Dendritic cell treated with granulocyte-macrophage colony-stimulating factor and Interleukin-4, amounts not matched to agents 40 ng/mL and 50 ng/mL, for 4 days (primary cell): ENCODE measurements around the gene CKLF.

Source experiments
- H3K27ac Mint-ChIP-seq: one replicate; pipeline ENCODE4 v1.8.0; 2022; ENCODE audit warnings: mild to moderate bottlenecking, mixed read lengths
- H3K27me3 Mint-ChIP-seq: one replicate; pipeline ENCODE4 v1.8.0; 2022; ENCODE audit warnings: mild to moderate bottlenecking, mixed read lengths
- H3K36me3 Mint-ChIP-seq: one replicate; pipeline ENCODE4 v1.8.0; 2022; ENCODE audit warnings: low read depth, mixed read lengths
- H3K4me1 Mint-ChIP-seq: one replicate; pipeline ENCODE4 v1.8.0; 2022; ENCODE audit warnings: low read depth, mixed read lengths
- H3K4me3 Mint-ChIP-seq: one replicate; pipeline ENCODE4 v1.8.0; 2022; ENCODE audit warnings: mild to moderate bottlenecking, moderate library complexity, mixed read lengths
- H3K9me3 Mint-ChIP-seq: one replicate; pipeline ENCODE4 v1.8.0; 2022; ENCODE audit warnings: mixed read lengths
- intact Hi-C: fragments of 100-400 bp; cut with micrococcal nuclease; formaldehyde crosslinking; loops from one replicate; pipeline ENCODE4 v1.15.0; 2022

Gene CKLF

DNA sequence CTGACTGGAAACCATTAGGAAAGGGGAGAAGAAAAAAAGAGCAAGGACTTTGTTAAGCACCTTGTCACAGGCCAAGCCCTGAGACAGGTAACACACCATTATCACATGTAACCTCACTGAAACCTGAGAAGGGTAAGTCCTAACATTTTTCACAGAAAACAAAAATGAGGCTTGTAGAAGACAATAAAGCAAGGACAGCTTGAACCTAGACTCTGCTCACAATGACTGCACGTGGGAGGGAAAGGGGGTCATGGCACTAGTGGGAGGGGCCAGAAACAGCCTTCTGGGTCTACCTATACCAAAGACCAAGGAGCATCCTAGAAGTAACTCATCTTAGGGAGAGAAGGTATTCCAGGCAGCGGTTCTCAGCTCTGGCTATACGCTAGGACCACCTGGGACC is 10.0 kb upstream of the CKLF start:
- intact Hi-C loops: no loop called here
- no peaks in the 10 kb centered on the region for H3K27me3 Mint-ChIP-seq
- no peak overlapping the region for H3K4me3 Mint-ChIP-seq
- no peaks in the 10 kb centered on the region for H3K9me3 Mint-ChIP-seq
- peaks cover 70% of the 10 kb centered on the region for H3K4me1 Mint-ChIP-seq
- no peak overlapping the region for H3K27ac Mint-ChIP-seq
- H3K36me3 Mint-ChIP-seq: peaks cover 90% of the 10 kb centered on the region

DNA sequence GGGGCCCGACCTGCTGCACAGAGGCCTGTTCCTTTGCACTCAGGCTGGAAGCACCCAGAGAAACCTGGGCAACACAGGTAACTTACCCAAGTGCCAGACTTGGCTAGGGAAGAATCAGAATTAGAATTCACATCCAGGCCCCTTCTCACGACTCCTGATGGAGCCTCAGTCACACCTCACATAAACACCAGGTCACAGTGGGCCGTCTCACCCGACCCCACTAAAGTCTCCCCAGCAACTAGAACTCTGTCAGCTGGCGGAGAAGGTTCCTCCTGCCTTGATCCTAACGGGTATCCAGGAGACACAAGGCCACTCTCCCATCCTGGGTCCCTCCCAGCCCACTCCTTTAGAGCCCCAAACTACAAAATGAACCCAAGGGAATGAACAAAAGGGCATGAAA is 8.8 kb upstream of the CKLF start:
- H3K4me3 Mint-ChIP-seq: peak overlapping the region; percentile 39
- H3K27me3 Mint-ChIP-seq: no peaks in the 10 kb centered on the region
- H3K27ac Mint-ChIP-seq: peak overlapping the region; percentile 94
- peaks cover 89% of the 10 kb centered on the region for H3K36me3 Mint-ChIP-seq
- peaks cover 80% of the 10 kb centered on the region for H3K4me1 Mint-ChIP-seq
- no peaks in the 10 kb centered on the region for H3K9me3 Mint-ChIP-seq
- intact Hi-C loops: no loop called here

DNA sequence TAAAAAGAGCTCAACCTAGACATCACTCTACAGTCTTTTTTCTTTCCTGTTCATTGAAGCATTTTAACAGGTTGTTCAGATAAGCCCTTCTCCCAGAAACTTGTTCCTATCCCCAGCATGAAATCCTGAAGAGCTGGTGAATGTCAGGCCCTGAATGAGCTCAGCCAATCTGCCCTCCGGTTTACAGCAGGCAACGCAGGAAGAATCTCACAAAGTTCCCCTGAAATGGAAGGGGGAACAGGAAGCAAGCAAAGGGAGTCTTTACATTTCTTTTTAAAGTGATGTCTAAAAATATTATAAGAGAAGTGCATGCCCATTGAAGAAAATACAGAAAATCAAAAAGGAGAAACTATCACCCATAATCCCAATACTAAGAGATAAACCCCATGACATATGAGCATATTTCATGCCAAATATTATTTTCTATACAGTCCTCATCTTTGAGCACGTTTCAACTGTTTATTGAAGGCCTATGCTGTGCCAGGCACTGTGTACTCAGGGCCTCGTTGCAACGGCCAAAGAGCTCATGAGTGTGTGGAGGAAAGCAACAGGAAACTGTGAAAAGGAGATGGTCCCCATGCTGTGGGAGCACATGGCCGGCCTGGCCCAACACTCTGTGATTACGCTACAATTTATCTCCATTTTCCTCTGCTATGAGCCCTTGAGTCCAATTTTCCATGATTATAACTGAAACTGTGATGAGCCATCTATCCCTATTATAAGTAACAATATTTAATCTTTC is 8.2 kb upstream of the CKLF start:
- intact Hi-C loops: no loop called here
- Mint-ChIP-seq H3K27ac (peak overlapping the region; percentile 94), H3K27me3 (no peaks in the 10 kb centered on the region), H3K4me1 (peaks cover 82% of the 10 kb centered on the region), H3K36me3 (peaks cover 86% of the 10 kb centered on the region), H3K9me3 (no peaks in the 10 kb centered on the region), H3K4me3 (peak overlapping the region; percentile 39)

DNA sequence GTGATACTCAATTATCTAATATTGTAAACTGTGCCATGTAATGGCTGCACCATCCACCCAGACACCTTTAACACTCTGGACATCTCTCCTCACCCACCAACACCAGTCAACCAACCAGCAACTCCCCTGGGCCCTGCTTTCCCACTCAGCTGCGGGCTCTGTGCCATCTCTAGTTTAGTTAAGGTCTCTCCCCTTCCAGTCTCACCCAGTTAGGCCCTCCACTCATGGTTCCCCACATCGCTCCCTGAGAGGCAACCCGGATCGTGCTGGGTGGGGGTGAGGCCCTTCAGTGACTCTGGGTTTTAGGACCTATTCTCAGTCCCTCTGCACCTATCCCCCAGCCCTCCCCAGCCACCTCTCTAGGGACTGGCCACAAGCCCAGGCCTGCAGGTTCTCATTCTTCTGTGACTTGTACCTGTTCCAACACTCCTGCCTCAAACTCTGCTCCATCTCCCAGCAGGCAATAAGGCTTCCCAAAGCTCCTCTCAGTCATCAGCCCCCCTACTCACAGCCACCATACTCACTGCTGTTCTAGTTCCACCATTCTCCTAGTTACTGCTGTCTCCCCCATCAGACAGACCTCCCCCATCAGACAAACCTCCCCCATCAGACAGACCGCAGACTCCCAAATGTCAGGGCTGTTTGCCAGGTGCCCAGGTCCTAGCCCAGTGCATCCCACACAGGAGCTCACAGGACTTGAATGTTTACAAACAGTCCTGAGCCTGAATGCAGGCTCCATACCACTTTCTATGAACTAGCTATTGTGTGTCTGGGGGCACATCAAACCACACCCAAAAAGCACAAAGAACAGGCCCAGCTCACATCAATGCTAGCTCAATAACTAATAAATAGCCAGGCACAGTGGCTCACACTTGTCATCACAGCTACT is 5.0 kb upstream of the CKLF start:
- Mint-ChIP-seq H3K36me3 (peaks cover 59% of the 10 kb centered on the region), H3K4me1 (peaks cover 76% of the 10 kb centered on the region), H3K9me3 (no peaks in the 10 kb centered on the region), H3K4me3 (peak overlapping the region; percentile 27), H3K27me3 (no peaks in the 10 kb centered on the region), H3K27ac (peak overlapping the region; percentile 81)
- intact Hi-C loops: no loop called here

DNA sequence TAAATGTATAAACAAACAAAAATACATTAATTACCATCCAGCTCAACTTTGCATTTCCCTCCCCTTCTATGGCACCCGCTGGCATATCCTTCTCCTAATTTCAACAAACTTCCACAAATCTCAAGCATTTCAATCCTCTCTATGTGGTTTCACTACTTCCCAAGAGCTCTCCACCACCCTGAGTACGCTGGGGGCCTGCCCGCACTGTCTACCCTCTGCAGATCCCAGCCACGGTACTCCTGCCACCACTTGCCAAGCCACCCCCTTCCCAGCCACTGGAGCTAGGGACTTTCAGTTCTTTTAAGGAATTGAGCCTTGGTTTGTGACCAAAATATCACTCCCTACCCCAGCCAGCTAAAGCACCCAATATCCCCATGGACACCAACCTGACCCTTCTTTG is 4.3 kb upstream of the CKLF start:
- peak overlapping the region; percentile 78 for H3K4me3 Mint-ChIP-seq
- peak overlapping the region; percentile 81 for H3K27ac Mint-ChIP-seq

DNA sequence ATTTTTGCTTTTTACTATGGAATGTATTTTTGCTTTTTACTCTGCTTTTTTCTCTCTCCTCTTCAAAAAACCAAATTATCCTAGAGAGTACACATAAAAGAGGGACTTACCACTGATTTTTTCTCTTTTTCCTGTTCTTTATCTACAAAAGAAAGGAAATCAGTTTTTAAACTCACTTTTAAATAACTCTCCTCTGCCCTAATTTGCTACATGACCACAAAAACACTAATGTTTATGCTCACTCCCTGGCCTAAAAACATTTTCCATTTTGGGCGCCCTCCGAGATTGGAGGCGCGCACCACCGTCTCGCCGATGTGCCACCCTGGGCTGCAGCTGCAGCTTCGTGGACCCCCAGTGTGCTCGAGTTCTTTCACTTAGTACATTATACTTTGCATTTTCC is 3.5 kb upstream of the CKLF start:
- no peaks in the 10 kb centered on the region for H3K27me3 Mint-ChIP-seq
- H3K27ac Mint-ChIP-seq: peak overlapping the region; percentile 81
- H3K9me3 Mint-ChIP-seq: no peaks in the 10 kb centered on the region
- H3K4me3 Mint-ChIP-seq: peak overlapping the region; percentile 78
- H3K36me3 Mint-ChIP-seq: peaks cover 58% of the 10 kb centered on the region
- intact Hi-C loops: no loop called here
- peaks cover 72% of the 10 kb centered on the region for H3K4me1 Mint-ChIP-seq

More for the DNA sequence above, 4.3 kb upstream of the CKLF start:
- H3K27me3 Mint-ChIP-seq: no peaks in the 10 kb centered on the region
- H3K9me3 Mint-ChIP-seq: no peaks in the 10 kb centered on the region
- intact Hi-C loops: no loop called here
- peaks cover 58% of the 10 kb centered on the region for H3K36me3 Mint-ChIP-seq
- peaks cover 72% of the 10 kb centered on the region for H3K4me1 Mint-ChIP-seq

DNA sequence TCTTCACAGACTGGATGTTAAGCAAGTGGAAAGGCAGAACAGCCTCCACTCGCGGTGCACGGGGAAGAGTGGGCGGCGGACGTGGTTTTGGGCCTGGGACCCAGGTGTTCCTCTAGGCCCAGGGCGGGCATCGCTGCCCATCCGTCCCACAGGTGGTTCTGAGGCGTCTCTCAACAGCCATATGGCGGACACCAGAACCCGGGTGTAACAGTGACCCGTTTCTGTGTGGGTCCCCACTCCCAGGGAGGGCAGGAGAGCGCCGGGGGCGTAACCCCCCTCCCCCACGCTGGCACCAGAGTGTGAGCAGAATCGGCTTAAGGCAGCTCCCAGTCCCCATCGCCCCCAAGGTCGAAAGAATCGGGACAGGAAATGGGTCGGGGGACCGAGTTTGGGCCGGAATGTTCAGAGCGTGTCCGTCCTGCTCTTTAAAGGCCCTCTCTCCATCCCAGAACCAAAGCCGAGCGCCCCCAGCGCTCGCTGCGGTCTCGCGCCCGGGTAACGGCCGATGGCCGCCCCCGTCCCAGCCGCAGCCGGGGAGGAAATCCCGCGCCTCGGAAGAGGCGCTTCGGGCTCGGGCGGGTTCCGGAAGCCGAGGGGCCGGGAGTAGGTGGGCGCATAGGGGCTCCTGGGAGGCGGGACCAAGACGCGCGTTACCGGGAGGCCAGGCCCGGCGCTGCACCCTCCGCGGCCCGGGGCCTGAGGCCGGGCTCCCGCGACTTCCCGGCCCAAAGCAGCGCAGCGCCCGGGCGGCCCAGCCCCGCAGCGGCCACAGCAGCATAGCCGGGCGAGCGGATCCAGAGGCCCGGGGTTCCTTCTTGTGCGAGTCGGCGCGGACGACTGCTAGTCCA is 2.9 kb upstream of the CKLF start, which contains the start of gene TK2:
TSS of gene TK2 (minus strand) at position 839 of the 848 bp plus-strand sequence. CDS start at position 778, 61 bp downstream.
- peaks cover 72% of the 10 kb centered on the region for H3K4me1 Mint-ChIP-seq
- H3K27ac Mint-ChIP-seq: peak within 1 kb of the TSS; percentile 81
- H3K4me3 Mint-ChIP-seq: peak within 1 kb of the TSS; percentile 78
- intact Hi-C loops: no loop called here
- no peaks in the 10 kb centered on the region for H3K27me3 Mint-ChIP-seq
- H3K9me3 Mint-ChIP-seq: no peaks in the 10 kb centered on the region
- peaks cover 61% of the 10 kb centered on the region for H3K36me3 Mint-ChIP-seq

DNA sequence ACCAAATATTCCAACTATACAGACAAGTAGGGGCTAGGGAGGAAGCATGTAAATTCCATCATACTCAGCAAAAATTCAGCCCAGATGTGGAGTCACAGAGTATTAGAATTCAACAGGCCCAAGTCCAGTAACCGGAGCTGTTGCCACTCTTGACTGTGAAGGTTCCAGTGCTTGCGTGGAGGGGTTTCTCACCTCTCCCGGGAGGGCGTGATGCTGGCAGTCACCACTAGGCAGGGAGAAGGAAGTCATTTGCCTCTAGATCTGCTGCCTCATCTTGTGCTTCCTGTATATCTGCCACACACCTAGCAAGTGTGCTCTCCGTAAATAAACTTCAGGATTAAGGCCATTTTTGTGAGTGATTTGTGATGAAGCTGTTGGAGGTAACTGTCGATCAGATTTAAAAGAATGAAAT is 1.0 kb upstream of the CKLF start:
- peak overlapping the region; percentile 81 for H3K27ac Mint-ChIP-seq
- H3K4me3 Mint-ChIP-seq: peak overlapping the region; percentile 81
- H3K4me1 Mint-ChIP-seq: peaks cover 78% of the 10 kb centered on the region
- intact Hi-C loops: no loop called here
- H3K27me3 Mint-ChIP-seq: no peaks in the 10 kb centered on the region
- H3K36me3 Mint-ChIP-seq: peaks cover 67% of the 10 kb centered on the region
- no peaks in the 10 kb centered on the region for H3K9me3 Mint-ChIP-seq

DNA sequence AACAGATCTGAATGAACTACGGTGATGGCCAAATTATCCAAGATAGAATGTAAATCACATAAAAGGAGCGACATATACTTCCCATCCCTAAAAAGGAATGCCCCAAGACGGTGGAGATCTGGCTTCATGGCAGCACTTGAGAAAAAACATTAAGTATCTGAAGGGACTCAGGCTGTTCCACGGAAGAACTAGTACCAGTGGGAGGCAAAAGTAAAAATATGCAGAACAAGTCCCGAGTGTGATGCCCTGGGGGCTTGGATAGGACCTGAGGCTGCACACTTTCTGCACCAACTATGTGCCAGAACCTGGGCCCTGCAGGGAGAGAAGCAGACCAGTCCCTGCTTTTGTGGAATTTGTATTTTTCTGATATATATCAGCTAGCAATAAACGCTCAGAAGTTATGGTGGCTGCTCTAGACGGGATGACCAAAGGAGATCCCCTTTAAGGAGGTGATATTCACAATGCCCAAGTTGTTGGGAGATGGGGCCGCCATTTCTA is 539 bp upstream of the CKLF start:
- peak overlapping the region; percentile 81 for H3K27ac Mint-ChIP-seq
- H3K36me3 Mint-ChIP-seq: peaks cover 62% of the 10 kb centered on the region
- peak overlapping the region; percentile 81 for H3K4me3 Mint-ChIP-seq
- no peaks in the 10 kb centered on the region for H3K27me3 Mint-ChIP-seq
- intact Hi-C loops: loop anchor here (1.0 to 2.0 kb wide), 3 partner anchors 27 to 55 kb away; no protein-coding TSS in a partner anchor
- peaks cover 73% of the 10 kb centered on the region for H3K4me1 Mint-ChIP-seq
- H3K9me3 Mint-ChIP-seq: no peaks in the 10 kb centered on the region

DNA sequence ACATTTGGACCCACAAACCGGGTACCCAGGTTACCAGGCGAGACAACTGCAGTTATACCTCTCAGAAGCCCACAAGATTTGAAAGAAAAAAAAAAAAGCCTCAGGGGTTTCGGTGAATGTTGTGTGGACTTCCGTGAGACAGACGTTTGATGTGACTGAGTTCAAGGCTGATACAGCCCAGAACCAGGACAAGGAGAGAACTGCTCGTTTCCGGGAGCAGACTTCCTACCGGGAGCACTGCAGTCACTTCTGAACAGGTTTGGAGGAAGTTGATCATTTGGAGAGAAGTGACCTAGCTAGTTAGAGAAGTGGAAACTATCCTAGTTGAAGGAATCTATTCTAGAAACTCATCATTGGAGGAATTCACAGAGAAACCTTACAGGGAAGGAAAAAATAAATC is 847 bp downstream of the CKLF start:
- H3K27me3 Mint-ChIP-seq: no peaks in the 10 kb centered on the region
- no peaks in the 10 kb centered on the region for H3K9me3 Mint-ChIP-seq
- peak overlapping the region; percentile 81 for H3K27ac Mint-ChIP-seq
- peak overlapping the region; percentile 81 for H3K4me3 Mint-ChIP-seq
- H3K36me3 Mint-ChIP-seq: peaks cover 59% of the 10 kb centered on the region
- peaks cover 66% of the 10 kb centered on the region for H3K4me1 Mint-ChIP-seq
- intact Hi-C loops: loop anchor here (2.0 kb wide), 2 partner anchors 28 to 54 kb away; no protein-coding TSS in a partner anchor

DNA sequence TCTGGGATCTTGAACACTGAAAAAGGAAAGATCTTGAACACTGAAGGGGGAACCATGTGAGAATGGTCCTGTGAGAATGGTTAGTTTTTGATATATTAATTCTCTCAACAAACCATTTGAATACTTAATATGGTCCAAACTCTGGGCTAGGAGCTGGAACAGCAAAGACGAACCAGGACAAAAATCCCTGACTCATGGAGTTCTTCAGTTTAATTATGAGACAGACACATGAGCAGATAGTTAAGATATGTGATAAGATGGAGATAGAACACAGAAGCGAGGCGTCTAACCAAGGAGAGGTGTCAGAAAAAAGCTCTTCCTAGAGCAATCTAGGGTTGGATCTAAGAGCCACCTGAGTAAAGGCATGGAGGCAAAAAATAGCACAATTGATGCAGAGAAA is 1.6 kb downstream of the CKLF start:
- Mint-ChIP-seq H3K9me3 (no peaks in the 10 kb centered on the region), H3K4me1 (peaks cover 62% of the 10 kb centered on the region), H3K4me3 (peak overlapping the region; percentile 81), H3K36me3 (peaks cover 63% of the 10 kb centered on the region), H3K27me3 (no peaks in the 10 kb centered on the region), H3K27ac (peak overlapping the region; percentile 81)
- intact Hi-C loops: no loop called here

DNA sequence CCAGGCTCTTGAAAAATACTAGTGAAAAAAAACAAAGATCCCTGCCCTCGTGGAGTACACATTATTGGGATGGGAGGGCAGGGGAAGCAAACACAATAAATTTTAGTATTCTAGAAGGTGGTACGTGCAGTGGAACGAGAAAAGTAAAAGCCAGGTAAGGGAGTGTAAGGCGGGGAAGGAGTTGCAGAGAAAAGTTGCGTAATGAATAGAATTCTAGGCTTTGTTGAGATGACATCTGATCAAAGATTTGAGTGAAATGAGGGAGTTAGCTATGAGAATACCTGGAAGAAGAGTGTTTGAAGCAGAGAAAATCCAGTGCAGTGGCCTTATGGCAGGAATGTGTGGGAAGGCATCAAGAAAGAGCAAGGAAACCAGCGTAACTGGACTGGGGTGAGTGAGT is 2.1 kb downstream of the CKLF start:
- H3K36me3 Mint-ChIP-seq: peaks cover 64% of the 10 kb centered on the region
- H3K27ac Mint-ChIP-seq: peak overlapping the region; percentile 81
- H3K9me3 Mint-ChIP-seq: no peaks in the 10 kb centered on the region
- intact Hi-C loops: no loop called here
- H3K4me3 Mint-ChIP-seq: peak overlapping the region; percentile 81
- H3K27me3 Mint-ChIP-seq: no peaks in the 10 kb centered on the region
- peaks cover 60% of the 10 kb centered on the region for H3K4me1 Mint-ChIP-seq

DNA sequence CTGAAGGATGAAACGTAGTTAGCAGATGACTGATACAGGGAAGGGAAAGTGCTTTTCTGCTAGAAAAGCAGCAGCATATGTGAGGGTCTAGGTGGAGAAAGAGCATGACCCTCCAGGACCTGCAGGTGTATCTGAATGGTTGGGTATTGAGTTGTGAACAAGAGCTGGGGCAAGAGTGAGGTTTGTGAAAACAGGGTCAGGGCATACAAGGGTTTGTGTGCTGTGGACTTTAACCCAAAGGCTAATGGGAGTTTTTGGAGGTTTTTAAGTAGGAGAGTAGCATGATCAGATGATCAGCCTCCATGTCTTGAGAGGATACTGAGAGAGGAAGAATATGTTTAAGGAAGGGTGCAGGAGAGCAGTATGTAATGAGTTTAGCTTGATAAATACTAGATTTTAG is 7.7 kb downstream of the CKLF start:
- H3K9me3 Mint-ChIP-seq: no peaks in the 10 kb centered on the region
- intact Hi-C loops: no loop called here
- H3K27me3 Mint-ChIP-seq: no peaks in the 10 kb centered on the region
- peaks cover 87% of the 10 kb centered on the region for H3K36me3 Mint-ChIP-seq
- H3K27ac Mint-ChIP-seq: peak overlapping the region; percentile 2
- H3K4me3 Mint-ChIP-seq: no peak overlapping the region
- peaks cover 52% of the 10 kb centered on the region for H3K4me1 Mint-ChIP-seq
